ENCODE data around the gene XPO6.

The XPO6 gene

GRCh38 chr16:28195859-28196258 lies 15.9 kb downstream of the XPO6 start:
- DNase-seq (ENCODE audit: low spot score): no peak
- no peak for TF ChIP-seq CTCF (IDR thresholded peaks at IDR 0.05; ENCODE audit: borderline replicate concordance, control extremely low read depth, extremely low read depth, insufficient read depth, missing control alignments)
- in situ Hi-C loops (cut with MboI; ENCODE audit: low sequenced_read_pairs, unreplicated experiment): no loop called here

- no peak for TF ChIP-seq CTCF (IDR thresholded peaks at IDR 0.05; ENCODE audit: borderline replicate concordance, control extremely low read depth, extremely low read depth, insufficient read depth, missing control alignments)
Measured at GRCh38 chr16:28193530-28194423, 18.0 kb downstream of the XPO6 start.

DNA sequence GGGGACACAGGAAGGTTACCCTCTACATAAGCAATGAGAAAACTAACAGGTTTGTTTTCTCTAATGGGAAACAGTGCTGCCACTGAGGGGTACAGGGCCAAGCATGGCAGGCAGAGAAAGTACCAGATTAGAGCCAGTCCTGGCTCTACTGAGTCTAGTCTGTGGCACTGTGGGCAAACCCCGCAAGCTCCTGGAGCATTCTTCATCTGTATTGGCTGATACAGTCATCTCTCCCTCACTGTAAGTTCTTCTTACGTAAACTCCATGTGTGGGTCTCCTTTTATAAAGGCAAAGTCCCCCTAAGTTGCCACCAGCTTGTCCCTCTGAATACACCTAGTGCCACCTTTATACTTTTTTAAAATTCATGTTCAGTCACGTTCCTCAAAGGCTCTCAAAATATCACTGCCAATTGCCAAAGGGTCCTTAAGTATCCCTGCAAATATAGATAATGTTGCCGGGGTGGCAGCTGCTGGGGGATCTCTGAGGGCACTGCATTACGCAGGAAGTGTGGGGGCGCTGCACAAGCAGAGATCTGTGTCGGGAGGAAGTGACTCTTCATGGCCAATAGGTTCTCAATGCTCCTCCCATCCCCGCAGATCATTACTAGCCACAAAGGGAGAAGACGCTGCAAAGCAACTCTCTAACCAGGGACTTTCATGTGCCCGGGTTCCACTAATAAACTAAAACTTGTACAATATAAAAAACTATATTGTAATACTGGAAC lies 18.8 kb downstream of the XPO6 start:
- TF ChIP-seq CTCF (IDR thresholded peaks at IDR 0.05; ENCODE audit: borderline replicate concordance, control extremely low read depth, extremely low read depth, insufficient read depth, missing control alignments): peak; percentile 22
- DNase-seq (ENCODE audit: low spot score): peak; percentile 76
- in situ Hi-C loops (cut with MboI; ENCODE audit: low sequenced_read_pairs, unreplicated experiment): no loop called here

More at GRCh38 chr16:28193530-28194423, 18.0 kb downstream of the XPO6 start:
- in situ Hi-C loops (cut with MboI; ENCODE audit: low sequenced_read_pairs, unreplicated experiment): no loop called here
- no peak for DNase-seq (ENCODE audit: low spot score)

- no peak for TF ChIP-seq CTCF (IDR thresholded peaks at IDR 0.05; ENCODE audit: borderline replicate concordance, control extremely low read depth, extremely low read depth, insufficient read depth, missing control alignments)
- in situ Hi-C loops (cut with MboI; ENCODE audit: low sequenced_read_pairs, unreplicated experiment): no loop called here
- DNase-seq (ENCODE audit: low spot score): no peak
Measured at GRCh38 chr16:28191364-28191960, 20.3 kb downstream of the XPO6 start.

DNA sequence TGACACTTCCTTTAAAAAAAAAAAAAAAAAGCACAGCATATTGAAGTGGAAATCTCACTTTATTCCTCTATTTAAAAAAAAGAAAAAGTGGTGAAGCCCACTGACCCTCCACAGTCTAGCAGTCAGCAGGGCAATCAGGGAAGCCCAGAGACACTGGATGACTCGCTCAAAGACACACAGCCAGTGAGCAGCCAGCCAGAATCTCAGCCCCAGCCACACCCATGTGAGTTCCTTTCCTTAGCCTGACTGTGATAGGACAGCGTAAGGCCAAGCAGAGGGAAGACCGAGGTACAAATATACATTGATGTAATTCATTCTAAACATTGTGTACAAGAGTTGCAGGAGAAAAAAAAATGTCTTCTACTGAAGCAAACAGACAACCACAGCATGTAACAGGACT lies 22.5 kb downstream of the XPO6 start:
- in situ Hi-C loops (cut with MboI; ENCODE audit: low sequenced_read_pairs, unreplicated experiment): no loop called here
- DNase-seq (ENCODE audit: low spot score): no peak
- no peak for TF ChIP-seq CTCF (IDR thresholded peaks at IDR 0.05; ENCODE audit: borderline replicate concordance, control extremely low read depth, extremely low read depth, insufficient read depth, missing control alignments)

DNA sequence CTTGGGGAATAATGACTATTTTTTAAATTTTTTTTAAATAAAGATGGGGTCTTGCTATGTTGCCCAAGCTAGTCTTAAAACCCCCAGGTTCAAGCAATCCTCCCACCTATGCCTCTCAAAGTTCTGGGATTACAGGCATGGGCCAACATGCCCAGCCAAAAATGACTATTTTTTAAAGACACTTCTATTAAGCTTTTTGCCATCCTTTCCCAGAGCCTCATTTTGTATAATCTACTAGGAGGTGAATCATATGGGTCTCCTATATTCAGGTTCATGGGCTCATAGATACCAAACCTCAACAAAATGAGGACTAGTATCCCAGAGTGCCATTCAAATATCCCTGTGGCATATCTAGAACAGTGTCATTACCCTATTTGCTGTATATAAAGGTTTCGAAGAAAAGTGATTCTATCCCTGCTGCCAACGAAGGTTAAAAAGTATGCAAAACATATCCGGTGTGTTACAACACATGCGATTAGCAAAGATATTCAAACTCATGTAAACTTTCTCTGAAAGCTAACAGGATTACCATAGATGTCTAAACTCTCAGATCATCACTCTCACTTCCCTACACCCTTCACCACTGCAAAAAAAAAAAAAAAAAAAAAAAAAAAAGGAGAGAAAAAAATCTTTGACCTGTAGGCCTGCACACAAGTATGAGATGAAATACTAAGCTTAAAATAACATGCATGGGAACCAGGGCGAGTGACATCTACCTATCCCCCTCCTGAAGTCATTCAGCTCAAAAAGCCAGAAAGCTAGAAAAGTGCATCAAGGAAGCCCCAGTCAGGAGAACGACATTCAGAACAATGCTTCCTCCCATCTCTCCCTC lies 23.5 kb downstream of the XPO6 start:
- peak; percentile 53 for DNase-seq (ENCODE audit: low spot score)
- TF ChIP-seq CTCF (IDR thresholded peaks at IDR 0.05; ENCODE audit: borderline replicate concordance, control extremely low read depth, extremely low read depth, insufficient read depth, missing control alignments): no peak
- in situ Hi-C loops (cut with MboI; ENCODE audit: low sequenced_read_pairs, unreplicated experiment): no loop called here

Measured in GM13976 (cell line).